ENCODE results near the gene CLIC3. TPM values are rescaled to one million over a fixed set of nuclear protein-coding genes. Genes with fewer than 3 reads are reported as not detected.
A peak's percentile ranks its signal among the peaks of the same experiment; 100 is the strongest.

The CLIC3 gene
- polyA plus RNA-seq, 2 of the 4 experiments (the other 2 are of a cell fraction) = 0.61 to 6.4 TPM

DNA sequence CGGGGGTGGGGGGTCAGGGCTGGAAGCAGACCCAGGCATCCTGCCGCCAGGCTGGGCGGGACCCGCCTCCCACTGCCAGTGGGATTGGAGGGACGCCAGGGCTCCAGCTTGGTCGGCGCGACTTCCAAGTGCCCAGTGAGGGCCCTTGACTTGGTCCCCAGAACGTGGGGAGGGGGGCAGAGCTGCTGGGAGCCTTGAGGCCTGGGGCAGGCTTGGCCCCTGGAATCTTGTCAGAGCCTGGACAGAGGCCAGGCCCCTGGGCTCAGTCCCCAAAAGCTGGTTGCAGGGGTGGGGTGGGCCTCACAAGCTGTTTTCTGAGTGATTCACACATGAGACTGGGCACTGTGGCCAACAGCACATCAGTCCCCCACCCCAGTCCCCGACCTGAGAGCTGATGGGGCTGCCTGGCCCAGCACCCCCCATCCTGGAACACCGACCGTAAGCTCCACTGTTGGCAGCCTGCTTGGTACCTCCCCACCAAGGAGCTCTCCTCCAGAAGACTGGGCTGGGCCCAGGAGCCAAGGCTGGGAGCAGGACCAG, 526 bp downstream of the CLIC3 start:
- WGBS (ENCODE audit: missing lambda C conversion rate) = 10% methylated on average over 2 of the region's 12 CpGs
- peak overlapping the region; percentile 86 for H3K4me2 ChIP-seq
- H3K4me1 ChIP-seq = peaks cover 53% of the 10 kb centered on the region
- TF ChIP-seq SREBF2 (IDR thresholded peaks at IDR 0.05) = no peak
- TF ChIP-seq, protein P1, sequence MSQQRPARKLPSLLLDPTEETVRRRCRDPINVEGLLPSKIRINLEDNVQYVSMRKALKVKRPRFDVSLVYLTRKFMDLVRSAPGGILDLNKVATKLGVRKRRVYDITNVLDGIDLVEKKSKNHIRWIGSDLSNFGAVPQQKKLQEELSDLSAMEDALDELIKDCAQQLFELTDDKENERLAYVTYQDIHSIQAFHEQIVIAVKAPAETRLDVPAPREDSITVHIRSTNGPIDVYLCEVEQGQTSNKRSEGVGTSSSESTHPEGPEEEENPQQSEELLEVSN (IDR thresholded peaks at IDR 0.05; ENCODE audit: borderline replicate concordance, low read depth) = no peak
- no peak for TF ChIP-seq REST (IDR thresholded peaks at IDR 0.05)
- TF ChIP-seq PBX3 (IDR thresholded peaks at IDR 0.05) = peak; percentile 21
- H3K4me3 ChIP-seq = peak overlapping the region; percentile 30
- ATAC-seq (peak in 1 of 2 experiments; percentile 14; a peak in 3 of 6 replicates), DNase-seq (ENCODE audit: low read depth in 1 of 2, low spot score in 1 of 2) (no peak), FAIRE-seq (no peak)
- ChIA-PET POLR2A (interaction anchor here (0.8 to 1.7 kb wide), 5 partner anchors 18 to 148 kb away, joined by 3 to 6 read pairs (median 4); no protein-coding TSS in a partner anchor), CTCF (interaction anchor here (0.5 to 6.6 kb wide), 9 partner anchors 9 to 153 kb away, joined by 3 to 34 read pairs (median 5); partner anchors contain the start of genes ABCA2, AJM1 and NPDC1)
- H3K9me3 ChIP-seq = peaks cover 3% of the 10 kb centered on the region; the same call in 1 of the 3 replicates
- H3K27ac ChIP-seq = peak overlapping the region; percentile 59 to 84

DNA sequence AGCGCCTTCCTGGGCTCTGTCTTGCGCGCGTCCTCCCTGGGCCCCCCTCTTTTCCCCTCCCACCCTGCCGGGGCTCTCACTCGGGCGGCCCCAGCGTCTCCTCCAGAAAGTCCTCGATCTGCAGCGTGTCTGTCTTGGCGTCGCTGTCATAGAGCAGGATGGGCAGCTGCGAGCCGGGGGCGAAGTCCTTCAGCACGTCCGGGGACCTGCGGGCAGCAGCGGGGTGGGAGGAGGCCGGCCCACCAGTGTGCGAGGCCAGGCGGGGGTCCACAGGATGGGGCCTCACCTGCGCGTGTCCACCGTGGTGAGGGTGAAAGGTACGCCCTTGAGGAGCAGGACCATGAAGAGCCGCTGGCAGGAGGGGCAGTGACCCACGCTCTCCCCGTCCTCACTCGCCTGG, 1.0 kb downstream of the CLIC3 start:
- Histone ChIP-seq H3K4me1 (peaks cover 57% of the 10 kb centered on the region), H3K4me3 (no peak overlapping the region), H3K27ac (peak overlapping the region; percentile 59 to 84; a peak in 4 of 6 replicates), H3K4me2 (peak overlapping the region; percentile 86), H3K9me3 (peaks cover 3% of the 10 kb centered on the region; the same call in 1 of the 3 replicates)
- CTCF ChIA-PET = interaction anchor here (1.3 to 6.6 kb wide), 6 partner anchors 25 to 153 kb away, joined by 4 to 34 read pairs (median 17); partner anchors contain the start of genes ABCA2 and AJM1
- no peak for ATAC-seq
- no peak for TF ChIP-seq BCL3 (IDR thresholded peaks at IDR 0.05)
- TF ChIP-seq RCOR1 (IDR thresholded peaks at IDR 0.05; ENCODE audit: low read depth, low read length) = no peak
- TF ChIP-seq ESRRA (IDR thresholded peaks at IDR 0.05; ENCODE audit: borderline replicate concordance, low read length) = no peak
- TF ChIP-seq, protein P2, sequence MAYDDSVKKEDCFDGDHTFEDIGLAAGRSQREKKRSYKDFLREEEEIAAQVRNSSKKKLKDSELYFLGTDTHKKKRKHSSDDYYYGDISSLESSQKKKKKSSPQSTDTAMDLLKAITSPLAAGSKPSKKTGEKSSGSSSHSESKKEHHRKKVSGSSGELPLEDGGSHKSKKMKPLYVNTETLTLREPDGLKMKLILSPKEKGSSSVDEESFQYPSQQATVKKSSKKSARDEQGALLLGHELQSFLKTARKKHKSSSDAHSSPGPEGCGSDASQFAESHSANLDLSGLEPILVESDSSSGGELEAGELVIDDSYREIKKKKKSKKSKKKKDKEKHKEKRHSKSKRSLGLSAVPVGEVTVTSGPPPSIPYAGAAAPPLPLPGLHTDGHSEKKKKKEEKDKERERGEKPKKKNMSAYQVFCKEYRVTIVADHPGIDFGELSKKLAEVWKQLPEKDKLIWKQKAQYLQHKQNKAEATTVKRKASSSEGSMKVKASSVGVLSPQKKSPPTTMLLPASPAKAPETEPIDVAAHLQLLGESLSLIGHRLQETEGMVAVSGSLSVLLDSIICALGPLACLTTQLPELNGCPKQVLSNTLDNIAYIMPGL (CRISPR knock-in tag; IDR thresholded peaks at IDR 0.05; ENCODE audit: borderline replicate concordance) = no peak
- no peak for TF ChIP-seq MYC (IDR thresholded peaks at IDR 0.05; ENCODE audit: borderline replicate concordance, low read length)
- TF ChIP-seq CHD2 (IDR thresholded peaks at IDR 0.05; ENCODE audit: low read length, partially characterized antibody) = no peak
- TF ChIP-seq RFX5 (IDR thresholded peaks at IDR 0.05) = no peak
- no peak for TF ChIP-seq ZNF302 (CRISPR knock-in tag; IDR thresholded peaks at IDR 0.05)
- DNase-seq (ENCODE audit: low read depth in 1 of 2, low spot score in 1 of 2) = no peak
- WGBS (ENCODE audit: missing lambda C conversion rate) = 86% methylated on average over 18 of the region's 30 CpGs
- POLR2A ChIA-PET = interaction anchor here (1.0 to 1.7 kb wide), 3 partner anchors 17 to 93 kb away, joined by 3 to 6 read pairs (median 4); no protein-coding TSS in a partner anchor
- no peak for FAIRE-seq
